ENCODE results near the gene SLC7A10.
A peak's percentile ranks its signal among the peaks of the same experiment; 100 is the strongest.
"Not testable (repeated sequence)": the region's sequence is repeated elsewhere in the genome, so short reads cannot be mapped to it uniquely, and the experiment has no call there.

Gene SLC7A10

GRCh38 chr19:33235996-33236350, 10.3 kb upstream of the SLC7A10 start:
- DNase-seq, result no peak

GRCh38 chr19:33235269-33235995, 9.8 kb upstream of the SLC7A10 start:
- DNase-seq, result peak; percentile 47

GRCh38 chr19:33234736-33235135, 9.1 kb upstream of the SLC7A10 start:
- DNase-seq, result no peak

DNA sequence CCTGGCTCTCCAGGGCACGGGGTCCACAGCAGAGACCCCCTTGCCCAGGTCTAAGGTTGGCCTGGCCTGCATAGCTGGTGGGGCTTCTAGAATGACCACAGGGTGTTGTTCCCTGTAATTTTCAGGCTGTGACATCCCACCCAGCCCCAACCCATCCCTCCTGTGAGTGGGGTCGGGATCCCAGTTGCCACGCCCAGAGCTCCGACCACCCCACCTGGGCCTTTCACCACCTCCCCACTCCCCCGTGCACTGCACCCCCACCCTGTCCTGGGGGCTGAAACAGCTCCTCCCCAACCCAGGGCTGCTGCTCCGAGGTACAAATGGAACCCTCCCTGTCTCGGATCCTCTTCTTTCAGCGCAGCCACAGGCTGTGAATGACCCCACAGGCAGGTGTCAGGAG, 8.4 kb upstream of the SLC7A10 start:
- DNase-seq, result no peak

- DNase-seq, result no peak
Measured at GRCh38 chr19:33233056-33233873, 7.6 kb upstream of the SLC7A10 start.

DNA sequence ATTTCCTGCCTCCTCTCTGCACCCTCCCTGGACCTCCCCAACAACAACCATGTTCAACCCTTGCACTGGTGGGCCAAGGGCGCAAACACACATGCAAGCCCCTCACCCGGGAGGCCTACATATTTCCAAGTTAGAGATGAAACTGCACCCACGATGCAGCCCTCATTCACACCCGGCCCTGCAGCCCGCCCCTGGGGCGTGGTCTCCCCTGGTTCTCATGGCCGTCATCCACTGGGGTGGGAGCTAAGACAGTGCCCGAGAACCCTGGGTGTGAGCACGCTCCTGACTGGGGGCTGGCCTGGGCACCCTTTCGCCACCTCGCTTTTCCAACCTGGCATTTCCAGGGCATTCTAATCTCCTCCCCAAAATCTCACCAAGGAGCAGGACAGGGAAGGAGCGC, 7.0 kb upstream of the SLC7A10 start:
- no peak for DNase-seq

- DNase-seq, result peak; percentile 20
Measured at GRCh38 chr19:33231511-33231910, 5.9 kb upstream of the SLC7A10 start.

DNA sequence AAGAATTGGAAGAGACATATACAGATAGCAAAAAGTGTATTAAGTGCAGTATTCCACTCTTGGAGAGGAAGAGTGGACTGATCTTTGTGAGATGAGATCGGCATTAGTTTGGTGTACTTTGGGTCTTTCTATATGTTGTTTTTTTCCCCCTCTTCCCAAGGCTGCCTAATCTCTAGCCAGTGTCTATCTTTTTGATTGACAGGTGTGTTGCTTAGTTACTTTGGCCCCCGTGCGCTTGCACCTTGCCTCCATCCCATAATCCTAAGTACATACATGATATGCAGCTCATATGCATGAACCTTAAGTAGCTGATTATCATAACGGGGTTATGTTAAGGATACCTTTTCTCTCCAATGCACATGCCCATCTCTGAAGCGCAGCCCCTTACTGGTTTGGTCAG, 4.3 kb upstream of the SLC7A10 start:
- no peak for DNase-seq

DNA sequence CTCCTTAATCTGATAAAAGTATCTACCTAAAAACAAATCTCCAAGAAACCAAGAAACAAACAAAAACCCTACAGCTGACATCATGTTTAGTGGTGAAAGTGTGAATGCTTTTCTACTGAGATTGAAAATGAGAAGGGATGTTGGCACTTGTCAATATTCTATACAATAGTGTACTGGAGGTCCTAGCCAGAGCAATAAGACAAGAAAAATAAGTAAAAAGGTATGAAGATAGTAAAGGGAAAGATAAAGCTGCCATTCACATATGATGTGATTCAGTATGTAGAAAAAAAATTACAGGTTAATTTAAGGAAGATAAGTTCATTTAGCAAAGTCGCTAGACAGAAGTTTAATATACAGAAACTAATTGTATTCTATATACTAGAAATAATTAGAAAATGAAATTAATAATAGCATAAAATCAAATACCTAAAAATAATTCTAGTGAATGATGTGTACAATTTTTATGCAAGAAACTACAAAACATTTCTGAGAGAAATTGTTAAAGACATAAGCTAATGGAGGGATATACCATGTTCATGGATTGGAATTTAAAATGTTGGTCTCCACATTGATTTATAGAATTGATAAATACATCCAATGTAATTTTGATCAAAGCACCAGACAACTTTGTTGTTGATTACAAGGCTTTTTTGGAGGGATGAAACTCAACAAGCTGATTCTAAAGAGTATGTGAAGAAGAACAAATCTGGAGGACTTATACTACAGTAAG, 2.4 kb upstream of the SLC7A10 start:
- DNase-seq, result no peak

DNA sequence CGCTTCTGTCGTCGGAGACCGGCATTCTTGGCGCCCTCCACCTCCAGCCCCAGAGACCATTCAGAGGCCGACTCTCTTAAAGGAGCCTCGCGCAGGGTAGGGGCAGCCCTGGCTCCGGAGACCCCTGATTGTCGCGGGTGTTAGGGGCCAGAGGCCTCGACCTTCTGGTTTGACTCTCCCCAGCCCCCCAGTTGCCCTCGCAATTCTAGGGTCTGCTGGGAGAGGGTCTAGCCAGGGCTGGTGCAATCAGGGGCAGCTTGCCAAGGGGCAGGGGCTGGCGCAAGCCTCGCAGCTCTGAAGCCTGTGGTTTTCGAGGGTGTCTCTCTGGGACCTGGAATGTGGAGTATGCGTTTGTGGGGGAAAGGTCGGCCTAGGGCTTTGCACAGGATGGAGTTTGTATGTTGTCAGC, 1.6 kb upstream of the SLC7A10 start:
- DNase-seq, result peak; percentile 45

GRCh38 chr19:33226550-33227241, 1.0 kb upstream of the SLC7A10 start:
- DNase-seq, result no peak

- DNase-seq, result no peak
Measured at GRCh38 chr19:33224694-33225457, 774 bp downstream of the SLC7A10 start.

DNA sequence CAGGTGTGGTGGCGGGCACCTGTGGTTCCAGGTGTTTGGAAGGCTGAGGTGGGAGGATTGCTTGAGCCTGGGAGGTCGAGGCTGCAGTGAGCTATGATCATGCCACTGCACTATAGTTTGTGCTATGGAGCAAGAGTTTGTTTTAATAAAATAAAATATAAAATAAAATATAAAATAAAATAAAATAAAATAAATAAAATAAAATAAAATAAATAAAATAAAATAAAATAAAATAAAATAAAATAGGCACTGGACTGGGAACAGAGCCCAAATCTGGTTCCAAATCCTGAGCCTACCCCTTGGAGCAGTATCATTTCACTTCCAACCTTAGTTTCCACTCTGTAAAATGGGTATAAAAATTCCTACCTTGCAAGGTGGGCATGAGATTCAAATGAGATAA, 3.4 kb downstream of the SLC7A10 start:
- DNase-seq, result not testable (repeated sequence)

DNA sequence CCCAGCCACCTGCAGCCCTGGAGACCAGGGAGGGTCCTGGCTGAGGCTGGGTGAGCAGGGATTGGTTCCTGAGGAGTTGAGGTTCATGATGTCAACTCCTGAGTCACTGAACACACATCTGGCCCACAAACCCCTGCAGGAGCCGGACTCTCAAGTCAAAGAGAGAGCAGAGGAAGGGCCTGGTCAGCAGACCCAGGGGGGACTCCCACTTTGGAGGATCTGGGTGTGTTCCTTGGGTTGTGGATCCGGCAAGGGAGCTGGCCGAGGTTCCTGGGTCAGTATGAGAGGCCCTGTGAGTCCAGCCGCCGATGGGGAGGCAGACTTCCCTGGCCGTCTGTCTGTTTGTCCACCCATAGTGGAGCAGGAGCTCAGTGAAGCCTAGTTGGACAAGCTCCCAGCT, 4.0 kb downstream of the SLC7A10 start:
- no peak for DNase-seq

GRCh38 chr19:33220735-33221134, 4.9 kb downstream of the SLC7A10 start:
- DNase-seq, result no peak

GRCh38 chr19:33220115-33220514, 5.5 kb downstream of the SLC7A10 start:
- DNase-seq, result no peak

GRCh38 chr19:33219261-33219815, 6.3 kb downstream of the SLC7A10 start:
- no peak for DNase-seq

DNA sequence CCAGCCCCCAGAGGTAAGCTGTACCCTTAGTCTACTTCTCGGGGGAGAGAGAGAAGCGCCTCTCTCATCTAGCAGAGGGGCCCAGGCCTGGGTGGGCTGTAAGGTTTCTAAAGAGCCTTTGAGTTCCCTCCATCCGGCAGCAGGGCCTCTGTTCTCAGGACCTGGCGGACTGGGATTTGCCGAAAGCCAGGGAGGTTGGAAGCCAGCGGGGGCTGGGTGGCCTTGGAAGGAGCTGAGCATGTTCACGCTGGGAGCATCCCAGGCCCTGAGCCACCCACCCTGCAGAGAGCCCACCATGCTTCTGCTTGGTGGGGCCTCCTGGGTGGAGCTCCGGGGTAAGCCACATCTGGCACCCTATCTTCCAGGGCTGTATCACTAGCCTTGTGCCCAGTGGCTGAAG, 7.8 kb downstream of the SLC7A10 start:
- no peak for DNase-seq

GRCh38 chr19:33216198-33216830, 9.3 kb downstream of the SLC7A10 start:
- DNase-seq, result no peak

DNA sequence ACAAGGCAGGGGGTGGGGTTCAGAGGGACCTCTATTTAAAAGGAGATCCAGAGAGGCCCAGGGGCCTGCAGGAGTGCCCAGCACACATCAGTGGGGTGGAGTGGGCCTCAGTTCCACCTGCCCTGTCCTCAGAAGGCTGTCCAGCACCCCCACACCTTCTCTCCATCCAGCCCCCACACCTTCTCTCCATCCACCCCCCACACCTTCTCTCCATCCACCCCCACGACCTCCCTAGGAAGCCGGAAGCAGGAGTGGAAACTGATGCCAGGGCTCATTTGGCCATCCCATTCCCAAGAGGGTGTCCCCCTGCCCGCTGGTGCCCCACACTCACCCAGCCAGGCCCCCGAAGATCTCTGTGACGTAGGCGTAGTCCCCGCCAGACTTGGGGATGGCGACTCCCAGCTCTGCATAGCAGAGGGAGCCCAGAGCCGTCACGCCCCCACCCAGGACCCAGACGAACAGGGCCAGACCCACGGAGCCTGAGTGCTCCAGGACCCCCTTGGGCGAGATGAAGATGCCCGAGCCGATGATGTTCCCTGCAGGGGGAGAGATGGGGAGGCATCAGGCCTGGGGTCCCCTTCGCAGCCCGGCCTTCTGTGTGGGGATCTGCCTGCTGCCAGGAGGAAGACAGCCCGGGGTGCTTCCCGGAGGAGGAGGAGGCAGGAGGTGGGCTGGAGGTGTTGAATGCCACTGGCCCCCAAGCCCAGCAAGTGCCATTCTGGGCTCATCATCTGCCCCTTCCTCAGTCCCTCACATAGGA, 10.0 kb downstream of the SLC7A10 start:
- no peak for DNase-seq

- peak; percentile 13 for DNase-seq
Measured at GRCh38 chr19:33214596-33214995, 11.1 kb downstream of the SLC7A10 start.

Measured in fibroblast of skin of right quadriceps (primary cell).